ENCODE data around the gene RFFL.
"Not testable (repeated sequence)": the region's sequence is repeated elsewhere in the genome, so short reads cannot be mapped to it uniquely, and the experiment has no call there.

The RFFL gene

GRCh38 chr17:35063514-35064223 is at the start of gene RFFL:
Gene RFFL (minus strand): TSS chr17:35063707. CDS start chr17:35026553, 37,154 bp downstream.
- peak; percentile 100 for ATAC-seq (replicated peaks; ENCODE audit: extremely low read depth, poor library complexity, severe bottlenecking)
- Mint-ChIP-seq H3K9me3 (no peaks in the 10 kb centered on the region), H3K4me1 (peaks cover 52% of the 10 kb centered on the region), H3K4me3 (peak within 1 kb of the TSS; percentile 72), H3K36me3 (ENCODE audit: insufficient read depth) (peaks cover 20% of the 10 kb centered on the region), H3K27ac (ENCODE audit: low read depth) (peak within 1 kb of the TSS; percentile 86), H3K27me3 (no peaks in the 10 kb centered on the region)
- peak; percentile 62 to 82 for DNase-seq (ENCODE audit: low spot score in 2 of 2)

- not testable (repeated sequence) for H3K27me3 Mint-ChIP-seq; H3K9me3 Mint-ChIP-seq; H3K4me3 Mint-ChIP-seq; DNase-seq (ENCODE audit: low spot score in 2 of 2); H3K36me3 Mint-ChIP-seq (ENCODE audit: insufficient read depth); H3K27ac Mint-ChIP-seq (ENCODE audit: low read depth); ATAC-seq (replicated peaks; ENCODE audit: extremely low read depth, poor library complexity, severe bottlenecking)
- peaks cover 23% of the 10 kb centered on the region for H3K4me1 Mint-ChIP-seq
Measured at GRCh38 chr17:35110791-35111190, 47.3 kb upstream of the RFFL start.

GRCh38 chr17:35104844-35105450 is 41.4 kb upstream of the RFFL start:
- no peaks in the 10 kb centered on the region for H3K27me3 Mint-ChIP-seq
- H3K36me3 Mint-ChIP-seq (ENCODE audit: insufficient read depth), result peaks cover 11% of the 10 kb centered on the region

GRCh38 chr17:35103271-35103670 is 39.8 kb upstream of the RFFL start:
- Mint-ChIP-seq H3K27ac (ENCODE audit: low read depth) (no peak overlapping the region), H3K36me3 (ENCODE audit: insufficient read depth) (peaks cover 13% of the 10 kb centered on the region), H3K4me1 (no peaks in the 10 kb centered on the region), H3K27me3 (no peaks in the 10 kb centered on the region), H3K9me3 (no peaks in the 10 kb centered on the region), H3K4me3 (no peak overlapping the region)
- ATAC-seq (replicated peaks; ENCODE audit: extremely low read depth, poor library complexity, severe bottlenecking), result no peak
- no peak for DNase-seq (ENCODE audit: low spot score in 2 of 2)

More at GRCh38 chr17:35104844-35105450, 41.4 kb upstream of the RFFL start:
- no peaks in the 10 kb centered on the region for H3K4me1 Mint-ChIP-seq
- no peak overlapping the region for H3K4me3 Mint-ChIP-seq
- H3K27ac Mint-ChIP-seq (ENCODE audit: low read depth), result peak overlapping the region; percentile 87
- no peak for DNase-seq (ENCODE audit: low spot score in 2 of 2)
- ATAC-seq (replicated peaks; ENCODE audit: extremely low read depth, poor library complexity, severe bottlenecking), result no peak
- no peaks in the 10 kb centered on the region for H3K9me3 Mint-ChIP-seq

- no peak for ATAC-seq (replicated peaks; ENCODE audit: extremely low read depth, poor library complexity, severe bottlenecking)
- no peak overlapping the region for H3K4me3 Mint-ChIP-seq
- peaks cover 11% of the 10 kb centered on the region for H3K36me3 Mint-ChIP-seq (ENCODE audit: insufficient read depth)
- DNase-seq (ENCODE audit: low spot score in 2 of 2), result no peak
- H3K4me1 Mint-ChIP-seq, result peaks cover 1% of the 10 kb centered on the region
- H3K9me3 Mint-ChIP-seq, result no peaks in the 10 kb centered on the region
- peak overlapping the region; percentile 41 for H3K27ac Mint-ChIP-seq (ENCODE audit: low read depth)
- H3K27me3 Mint-ChIP-seq, result no peaks in the 10 kb centered on the region
Measured at GRCh38 chr17:35101725-35102124, 38.2 kb upstream of the RFFL start.

GRCh38 chr17:35101036-35101435 is 37.5 kb upstream of the RFFL start:
- H3K27me3 Mint-ChIP-seq, result no peaks in the 10 kb centered on the region
- H3K27ac Mint-ChIP-seq (ENCODE audit: low read depth), result peak overlapping the region; percentile 41
- no peak overlapping the region for H3K4me3 Mint-ChIP-seq
- H3K9me3 Mint-ChIP-seq, result no peaks in the 10 kb centered on the region
- DNase-seq (ENCODE audit: low spot score in 2 of 2) (no peak), ATAC-seq (replicated peaks; ENCODE audit: extremely low read depth, poor library complexity, severe bottlenecking) (no peak)
- peaks cover 11% of the 10 kb centered on the region for H3K36me3 Mint-ChIP-seq (ENCODE audit: insufficient read depth)
- peaks cover 7% of the 10 kb centered on the region for H3K4me1 Mint-ChIP-seq

- DNase-seq (ENCODE audit: low spot score in 2 of 2) (no peak), ATAC-seq (replicated peaks; ENCODE audit: extremely low read depth, poor library complexity, severe bottlenecking) (no peak)
- no peaks in the 10 kb centered on the region for H3K9me3 Mint-ChIP-seq
- peaks cover 11% of the 10 kb centered on the region for H3K36me3 Mint-ChIP-seq (ENCODE audit: insufficient read depth)
- no peak overlapping the region for H3K27ac Mint-ChIP-seq (ENCODE audit: low read depth)
- H3K27me3 Mint-ChIP-seq, result no peaks in the 10 kb centered on the region
- H3K4me3 Mint-ChIP-seq, result no peak overlapping the region
- H3K4me1 Mint-ChIP-seq, result peaks cover 7% of the 10 kb centered on the region
Measured at GRCh38 chr17:35099908-35100307, 36.4 kb upstream of the RFFL start.

- Mint-ChIP-seq H3K4me3 (no peak overlapping the region), H3K4me1 (peaks cover 7% of the 10 kb centered on the region), H3K27me3 (no peaks in the 10 kb centered on the region), H3K9me3 (no peaks in the 10 kb centered on the region), H3K27ac (ENCODE audit: low read depth) (no peak overlapping the region), H3K36me3 (ENCODE audit: insufficient read depth) (peaks cover 6% of the 10 kb centered on the region)
- DNase-seq (ENCODE audit: low spot score in 2 of 2) (no peak), ATAC-seq (replicated peaks; ENCODE audit: extremely low read depth, poor library complexity, severe bottlenecking) (no peak)
Measured at GRCh38 chr17:35097776-35098175, 34.3 kb upstream of the RFFL start.

GRCh38 chr17:35095741-35096140 is 32.2 kb upstream of the RFFL start:
- no peaks in the 10 kb centered on the region for H3K27me3 Mint-ChIP-seq
- peaks cover 7% of the 10 kb centered on the region for H3K4me1 Mint-ChIP-seq
- H3K27ac Mint-ChIP-seq (ENCODE audit: low read depth), result no peak overlapping the region
- ATAC-seq (replicated peaks; ENCODE audit: extremely low read depth, poor library complexity, severe bottlenecking) (no peak), DNase-seq (ENCODE audit: low spot score in 2 of 2) (no peak)
- no peaks in the 10 kb centered on the region for H3K9me3 Mint-ChIP-seq
- no peak overlapping the region for H3K4me3 Mint-ChIP-seq
- H3K36me3 Mint-ChIP-seq (ENCODE audit: insufficient read depth), result peaks cover 8% of the 10 kb centered on the region

- Mint-ChIP-seq H3K27me3 (no peaks in the 10 kb centered on the region), H3K27ac (ENCODE audit: low read depth) (no peak overlapping the region)
- no peak for ATAC-seq (replicated peaks; ENCODE audit: extremely low read depth, poor library complexity, severe bottlenecking)
Measured at GRCh38 chr17:35094902-35095301, 31.4 kb upstream of the RFFL start.

GRCh38 chr17:35090707-35091106 is 27.2 kb upstream of the RFFL start:
- peaks cover 12% of the 10 kb centered on the region for H3K36me3 Mint-ChIP-seq (ENCODE audit: insufficient read depth)
- H3K4me3 Mint-ChIP-seq, result peak overlapping the region; percentile 95
- not testable (repeated sequence) for H3K27me3 Mint-ChIP-seq; DNase-seq (ENCODE audit: low spot score in 2 of 2); H3K27ac Mint-ChIP-seq (ENCODE audit: low read depth); H3K9me3 Mint-ChIP-seq; ATAC-seq (replicated peaks; ENCODE audit: extremely low read depth, poor library complexity, severe bottlenecking)
- H3K4me1 Mint-ChIP-seq, result peaks cover 31% of the 10 kb centered on the region

More at GRCh38 chr17:35094902-35095301, 31.4 kb upstream of the RFFL start:
- Mint-ChIP-seq H3K36me3 (ENCODE audit: insufficient read depth) (peaks cover 6% of the 10 kb centered on the region), H3K9me3 (no peaks in the 10 kb centered on the region), H3K4me1 (peaks cover 7% of the 10 kb centered on the region), H3K4me3 (no peak overlapping the region)
- DNase-seq (ENCODE audit: low spot score in 2 of 2), result no peak

- peaks cover 12% of the 10 kb centered on the region for H3K36me3 Mint-ChIP-seq (ENCODE audit: insufficient read depth)
- DNase-seq (ENCODE audit: low spot score in 2 of 2) (no peak), ATAC-seq (replicated peaks; ENCODE audit: extremely low read depth, poor library complexity, severe bottlenecking) (peak; percentile 29)
- no peaks in the 10 kb centered on the region for H3K9me3 Mint-ChIP-seq
- no peaks in the 10 kb centered on the region for H3K27me3 Mint-ChIP-seq
- H3K4me3 Mint-ChIP-seq, result peak overlapping the region; percentile 95
- peaks cover 35% of the 10 kb centered on the region for H3K4me1 Mint-ChIP-seq
- H3K27ac Mint-ChIP-seq (ENCODE audit: low read depth), result peak overlapping the region; percentile 93
Measured at GRCh38 chr17:35089586-35090296, 26.2 kb upstream of the RFFL start.
